Lower leg skin (tissue), 4 donors: ENCODE results near the gene FAM174C. TPM values are rescaled to one million over a fixed set of nuclear protein-coding genes. Genes with fewer than 3 reads are reported as not detected.
A peak's percentile ranks its signal among the peaks of the same experiment; 100 is the strongest.

Source experiments
- DNase-seq, 2 donors: peaks; one replicate each; pipeline ENCODE4 v3.0.0-alpha.2; 2019; ENCODE audit warnings: low spot score in 2 of 2
- H3K4me3 ChIP-seq: fragments of 200-600 bp; sonication (generic); 2 replicates; pipeline ENCODE4 v1.5.1; 2017; ENCODE audit warnings: mild to moderate bottlenecking, low read depth; ENCODE audit not compliant: poor library complexity, severe bottlenecking
- CTCF ChIP-seq, 3 donors: fragments of 450-650 bp; IDR thresholded peaks; one replicate each; pipeline ENCODE4 v1.5.1; 2016; ENCODE audit warnings: antibody characterized with exemption in 3 of 3, mild to moderate bottlenecking in 3 of 3, moderate library complexity in 2 of 3
- POLR2A ChIP-seq, 2 donors: fragments of 450-650 bp; IDR thresholded peaks; one replicate each; pipeline ENCODE4 v1.6.1; 2016 to 2017; ENCODE audit warnings: antibody characterized with exemption in 2 of 2, mild to moderate bottlenecking in 1 of 2, moderate library complexity in 1 of 2
- WGBS, 2 donors: methylation state at CpG; one replicate each; pipeline ENCODE4 v1.1.5; 2018; 5-methylcytosine and 5-hydroxymethylcytosine counted together
- intact Hi-C: fragments of 100-400 bp; cut with DNase I; formaldehyde crosslinking; loops from one replicate; pipeline ENCODE4 v1.15.0; 2023; ENCODE audit warnings: low total_unique reads
- total RNA-seq, 4 donors: library from RNA; depleted of rRNA; stranded (reverse); fragments of >200 nt; gene quantifications; one replicate each; pipeline ENCODE4 v1.1.0, GENCODE V29; 2016

Gene FAM174C
- total RNA-seq, 4 donors from 2014 or later = 66.3 to 74.1 (median 68.8) TPM

- intact Hi-C loops = loop anchor here (5.0 kb wide), 1 partner anchor 170 kb away; no protein-coding TSS in a partner anchor
- no peak for DNase-seq
- 88 to 90% methylated on average over 15 of the region's 15 CpGs for WGBS, 2 donors
- TF ChIP-seq CTCF (IDR thresholded peaks at IDR 0.05) (no peak), POLR2A (IDR thresholded peaks at IDR 0.05) (no peak)
- H3K4me3 ChIP-seq = no peak overlapping the region
Measured at GRCh38 chr19:1277061-1277460, 1.7 kb downstream of the FAM174C start.

GRCh38 chr19:1278074-1278473 lies 2.7 kb downstream of the FAM174C start:
- 75 to 81% methylated on average over 12 of the region's 12 CpGs for WGBS, 2 donors

GRCh38 chr19:1278713-1279660 lies 3.7 kb downstream of the FAM174C start:
- TF ChIP-seq POLR2A (IDR thresholded peaks at IDR 0.05) = no peak
- TF ChIP-seq CTCF (IDR thresholded peaks at IDR 0.05) = no peak
- no peak for DNase-seq
- 84 to 87% methylated on average over 23 to 24 of the region's 25 CpGs for WGBS, 2 donors
- H3K4me3 ChIP-seq = no peak overlapping the region
- intact Hi-C loops = loop anchor here (5.0 kb wide), 1 partner anchor 168 kb away; no protein-coding TSS in a partner anchor

More at GRCh38 chr19:1278074-1278473, 2.7 kb downstream of the FAM174C start:
- TF ChIP-seq CTCF (IDR thresholded peaks at IDR 0.05) (no peak), POLR2A (IDR thresholded peaks at IDR 0.05) (no peak)
- intact Hi-C loops = loop anchor here (5.0 kb wide), 1 partner anchor 169 kb away; no protein-coding TSS in a partner anchor
- H3K4me3 ChIP-seq = no peak overlapping the region
- DNase-seq = no peak

GRCh38 chr19:1279782-1280341 lies 4.5 kb downstream of the FAM174C start:
- intact Hi-C loops = loop anchor here (5.0 to 10.0 kb wide), 2 partner anchors 75 to 167 kb away; a partner anchor contains a TSS
- DNase-seq = peak; percentile 71 to 95
- WGBS, 2 donors = 20 to 48% methylated on average over 4 to 7 of the region's 10 CpGs
- no peak overlapping the region for H3K4me3 ChIP-seq
- TF ChIP-seq POLR2A (IDR thresholded peaks at IDR 0.05) = no peak
- TF ChIP-seq CTCF (IDR thresholded peaks at IDR 0.05) = peak in 1 of 3 donors; percentile 73

GRCh38 chr19:1280636-1281568 lies 5.6 kb downstream of the FAM174C start:
- 78 to 81% methylated on average over 36 to 44 of the region's 53 CpGs for WGBS, 2 donors
- H3K4me3 ChIP-seq = no peak overlapping the region
- intact Hi-C loops = loop anchor here (10.0 kb wide), 1 partner anchor 74 kb away; a partner anchor contains a TSS
- TF ChIP-seq POLR2A (IDR thresholded peaks at IDR 0.05) (no peak), CTCF (IDR thresholded peaks at IDR 0.05) (no peak)
- no peak for DNase-seq
